Spinal cord (tissue), 10 donors: ENCODE results near the gene ZNF692. TPM values are rescaled to one million over a fixed set of nuclear protein-coding genes. Genes with fewer than 3 reads are reported as not detected.
A peak's percentile ranks its signal among the peaks of the same experiment; 100 is the strongest.
"Not testable (repeated sequence)": the region's sequence is repeated elsewhere in the genome, so short reads cannot be mapped to it uniquely, and the experiment has no call there.

Experiments
- DNase-seq, 6 donors: peaks; one replicate each; pipeline versions ENCODE4 v3.0.0 to v3.0.0-alpha.2; 2013 to 2015; ENCODE audit warnings: low spot score in 6 of 6, low read depth in 4 of 6
- H3K27ac ChIP-seq: one replicate; pipeline ENCODE4 v1.5.1; 2013; ENCODE audit warnings: low read depth, low read length, control low read depth
- H3K27me3 ChIP-seq: one replicate; pipeline ENCODE4 v1.6.1; 2013; ENCODE audit warnings: low read length; ENCODE audit not compliant: control insufficient read depth, insufficient read depth
- H3K36me3 ChIP-seq: one replicate; pipeline ENCODE4 v1.6.1; 2013; ENCODE audit warnings: low read length; ENCODE audit not compliant: control insufficient read depth, insufficient read depth
- H3K4me1 ChIP-seq: one replicate; pipeline ENCODE4 v1.6.1; 2013; ENCODE audit warnings: low read length; ENCODE audit not compliant: control insufficient read depth, insufficient read depth
- H3K4me3 ChIP-seq: one replicate; pipeline ENCODE4 v1.5.1; 2013; ENCODE audit warnings: low read depth, low read length, control low read depth
- H3K9me3 ChIP-seq: one replicate; pipeline ENCODE4 v1.6.1; 2013; ENCODE audit warnings: low read length; ENCODE audit not compliant: control insufficient read depth, insufficient read depth
- WGBS: methylation state at CpG from one replicate; pipeline ENCODE4 v1.1.5; 2013; ENCODE audit warnings: missing lambda C conversion rate; ENCODE audit not compliant: insufficient coverage; 5-methylcytosine and 5-hydroxymethylcytosine counted together
- polyA plus RNA-seq, 2 donors: library from polyadenylated mRNA; unstranded; fragments of 120-200 nt; gene quantifications; one replicate each; pipeline ENCODE4 v1.2.1, GENCODE V29; 2013; ENCODE audit not compliant: insufficient read length in 2 of 2
- total RNA-seq, 2 donors: library from RNA; depleted of rRNA in 1 of 2; stranded (reverse); fragments of 120-200 nt in 1 of 2; fragments of >200 nt in 1 of 2; gene quantifications; one replicate each; pipeline versions ENCODE4 v1.2.3 to v1.2.4, GENCODE V29; 2013 to 2014
- donor health status: healthy.

The ZNF692 gene
- total and polyA plus RNA-seq, 4 donors: 13.6 to 89.3 (median 51.1) TPM

- Histone ChIP-seq H3K4me1 (peaks cover 5% of the 10 kb centered on the region), H3K9me3 (no peaks in the 10 kb centered on the region), H3K4me3 (no peak overlapping the region), H3K36me3 (no peaks in the 10 kb centered on the region), H3K27ac (no peak overlapping the region), H3K27me3 (no peaks in the 10 kb centered on the region)
- DNase-seq: no peak
- no CpG with 5 or more reads among the region's 1 CpG for WGBS
These were observed 27.0 kb downstream of the ZNF692 start for GRCh38 chr1:248831842-248832241.

- no CpG with 5 or more reads among the region's 3 CpGs for WGBS
- not testable (repeated sequence) for H3K27me3 ChIP-seq, H3K27ac ChIP-seq, H3K4me3 ChIP-seq, H3K36me3 ChIP-seq, H3K4me1 ChIP-seq, H3K9me3 ChIP-seq, DNase-seq
These were observed 28.2 kb downstream of the ZNF692 start for GRCh38 chr1:248830718-248831017.

- no peaks in the 10 kb centered on the region for H3K9me3 ChIP-seq
- WGBS: 89% methylated on average over 1 of the region's 3 CpGs
- no peak for DNase-seq
- no peaks in the 10 kb centered on the region for H3K27me3 ChIP-seq
- peaks cover 20% of the 10 kb centered on the region for H3K4me1 ChIP-seq
- H3K4me3 ChIP-seq: no peak overlapping the region
- H3K27ac ChIP-seq: no peak overlapping the region
- H3K36me3 ChIP-seq: peaks cover 11% of the 10 kb centered on the region
These were observed 30.0 kb downstream of the ZNF692 start for GRCh38 chr1:248828845-248829244.

GRCh38 chr1:248825909-248826760 lies 32.8 kb downstream of the ZNF692 start, which contains the start of gene SH3BP5L:
TSS of gene SH3BP5L (minus strand) at chr1:248825915. CDS start at chr1:248824935, 980 bp downstream.
- peak; percentile 93 to 99 (median 96) for DNase-seq
- Histone ChIP-seq H3K9me3 (no peaks in the 10 kb centered on the region), H3K27me3 (no peaks in the 10 kb centered on the region), H3K4me3 (peak within 1 kb of the TSS; percentile 83), H3K27ac (peak within 1 kb of the TSS; percentile 93), H3K4me1 (peaks cover 28% of the 10 kb centered on the region), H3K36me3 (peaks cover 17% of the 10 kb centered on the region)
- WGBS: under 1% methylated on average over 48 of the region's 56 CpGs

- H3K4me3 ChIP-seq: peak overlapping the region; percentile 83
- H3K36me3 ChIP-seq: peaks cover 21% of the 10 kb centered on the region
- peak overlapping the region; percentile 70 for H3K27ac ChIP-seq
- under 1% methylated on average over 18 of the region's 18 CpGs for WGBS
- peak in 1 of 6 donors; percentile 6 for DNase-seq
- no peaks in the 10 kb centered on the region for H3K9me3 ChIP-seq
- H3K4me1 ChIP-seq: peaks cover 28% of the 10 kb centered on the region
- H3K27me3 ChIP-seq: no peaks in the 10 kb centered on the region
These were observed 33.3 kb downstream of the ZNF692 start for GRCh38 chr1:248825573-248825908.

- DNase-seq: no peak
- Histone ChIP-seq H3K9me3 (no peaks in the 10 kb centered on the region), H3K4me1 (peaks cover 28% of the 10 kb centered on the region), H3K4me3 (peak overlapping the region; percentile 83), H3K27me3 (no peaks in the 10 kb centered on the region), H3K36me3 (peaks cover 24% of the 10 kb centered on the region), H3K27ac (no peak overlapping the region)
- WGBS: 38% methylated on average over 9 of the region's 10 CpGs
These were observed 33.7 kb downstream of the ZNF692 start for GRCh38 chr1:248825136-248825535.

- H3K4me1 ChIP-seq: peaks cover 28% of the 10 kb centered on the region
- peak overlapping the region; percentile 83 for H3K4me3 ChIP-seq
- H3K36me3 ChIP-seq: peaks cover 25% of the 10 kb centered on the region
- no peak overlapping the region for H3K27ac ChIP-seq
- H3K9me3 ChIP-seq: no peaks in the 10 kb centered on the region
- no peaks in the 10 kb centered on the region for H3K27me3 ChIP-seq
- DNase-seq: no peak
- WGBS: 91% methylated on average over 2 of the region's 3 CpGs
These were observed 34.2 kb downstream of the ZNF692 start for GRCh38 chr1:248824701-248825100.

- no peak overlapping the region for H3K27ac ChIP-seq
- H3K4me3 ChIP-seq: no peak overlapping the region
- no peaks in the 10 kb centered on the region for H3K9me3 ChIP-seq
- H3K27me3 ChIP-seq: no peaks in the 10 kb centered on the region
- no peak for DNase-seq
- peaks cover 28% of the 10 kb centered on the region for H3K4me1 ChIP-seq
- H3K36me3 ChIP-seq: peaks cover 28% of the 10 kb centered on the region
- WGBS: no CpG with 5 or more reads among the region's 1 CpG
These were observed 34.6 kb downstream of the ZNF692 start for GRCh38 chr1:248824301-248824700.

- no peak overlapping the region for H3K4me3 ChIP-seq
- peaks cover 28% of the 10 kb centered on the region for H3K4me1 ChIP-seq
- no peak for DNase-seq
- WGBS: 92% methylated on average over 2 of the region's 2 CpGs
- no peaks in the 10 kb centered on the region for H3K27me3 ChIP-seq
- H3K27ac ChIP-seq: no peak overlapping the region
- no peaks in the 10 kb centered on the region for H3K9me3 ChIP-seq
- peaks cover 30% of the 10 kb centered on the region for H3K36me3 ChIP-seq
These were observed 35.3 kb downstream of the ZNF692 start for GRCh38 chr1:248823517-248824001.
